B cell (primary cell): ENCODE data around the gene NOSIP. TPM values are rescaled to one million over a fixed set of nuclear protein-coding genes. Genes with fewer than 3 reads are reported as not detected.

Source experiments
- polyA plus RNA-seq: library from polyadenylated mRNA; depleted of rRNA; stranded (reverse); fragments of >200 nt; gene quantifications from 2 replicates; pipeline ENCODE4 v1.2.3, GENCODE V29; 2012
- small RNA-seq: library from RNA; depleted of rRNA; stranded (forward); fragments of <200 nt; gene quantifications from one replicate; pipeline ENCODE3, GENCODE V24; 2012; ENCODE audit warnings: low replicate concordance, low read depth; ENCODE audit not compliant: insufficient read length
- total RNA-seq, 2 donors: library from RNA; stranded (reverse); fragments of 120-200 nt in 1 of 2; gene quantifications; 1 replicate in 1 of 2; 2 replicates in 1 of 2; pipeline versions ENCODE4 v1.2.3 to v1.2.4, GENCODE V29; 2013 to 2022

The NOSIP gene
- total and polyA plus RNA-seq, 2 donors (not counting 1 experiment from before 2014, with no cell fraction given): 55.5 to 135 TPM

Small RNAs within 50 kb of the gene (small RNA-seq; reads per million reads assigned to genes)
- not detected for gene RF00019

Other genes with a start within 250 kb of the NOSIP start
- gene CD37, start 245.2 kb downstream of the NOSIP start, total RNA-seq: 1,880 and 1,998 TPM in 2 replicates
- gene CD37, start 245.2 kb downstream of the NOSIP start, polyA plus RNA-seq: 1,422 and 2,188 TPM in 2 replicates
- 12.0 and 13.4 TPM in 2 replicates for gene TEAD2, start 218.1 kb downstream of the NOSIP start, total RNA-seq
- 1.6 and 5.8 TPM in 2 replicates for gene TEAD2, start 218.1 kb downstream of the NOSIP start, polyA plus RNA-seq
- gene DKKL1, start 216.7 kb downstream of the NOSIP start, total RNA-seq: 0.68 and 1.2 TPM in 2 replicates
- gene DKKL1, start 216.7 kb downstream of the NOSIP start, polyA plus RNA-seq: 1.6 TPM in 1 of 2 replicates, not detected in the other
- gene KASH5, start 192.3 kb downstream of the NOSIP start, total RNA-seq: 0.74 and 1.4 TPM in 2 replicates
- gene KASH5, start 192.3 kb downstream of the NOSIP start, polyA plus RNA-seq: 0.67 TPM in 1 of 2 replicates, not detected in the other
- not detected in 2 replicates for gene PTH2, start 157.1 kb downstream of the NOSIP start, total RNA-seq
- not detected in 2 replicates for gene PTH2, start 157.1 kb downstream of the NOSIP start, polyA plus RNA-seq
- gene GFY, start 155.2 kb downstream of the NOSIP start, total RNA-seq: not detected in 2 replicates
- not detected in 2 replicates for gene GFY, start 155.2 kb downstream of the NOSIP start, polyA plus RNA-seq
- gene SLC17A7, start 139.0 kb downstream of the NOSIP start, total RNA-seq: 0.29 and 0.89 TPM in 2 replicates
- gene SLC17A7, start 139.0 kb downstream of the NOSIP start, polyA plus RNA-seq: 0.40 and 0.60 TPM in 2 replicates
- 168 and 184 TPM in 2 replicates for gene PIH1D1, start 128.7 kb downstream of the NOSIP start, total RNA-seq
- 158 and 170 TPM in 2 replicates for gene PIH1D1, start 128.7 kb downstream of the NOSIP start, polyA plus RNA-seq
- gene ALDH16A1, start 127.3 kb downstream of the NOSIP start, total RNA-seq: 65.8 and 73.6 TPM in 2 replicates
- 105 and 202 TPM in 2 replicates for gene ALDH16A1, start 127.3 kb downstream of the NOSIP start, polyA plus RNA-seq
- gene FLT3LG, start 106.3 kb downstream of the NOSIP start, total RNA-seq: 27.8 and 31.0 TPM in 2 replicates
- gene FLT3LG, start 106.3 kb downstream of the NOSIP start, polyA plus RNA-seq: 49.8 and 52.6 TPM in 2 replicates
- gene RPL13A, start 92.9 kb downstream of the NOSIP start, total RNA-seq: 5,221 and 5,457 TPM in 2 replicates
- 4,869 and 6,298 TPM in 2 replicates for gene RPL13A, start 92.9 kb downstream of the NOSIP start, polyA plus RNA-seq
- gene RPS11, start 84.1 kb downstream of the NOSIP start, total RNA-seq: 3,882 and 4,227 TPM in 2 replicates
- gene RPS11, start 84.1 kb downstream of the NOSIP start, polyA plus RNA-seq: 8,349 and 12,912 TPM in 2 replicates
- gene FCGRT, start 67.9 kb downstream of the NOSIP start, total RNA-seq: 44.7 and 50.4 TPM in 2 replicates
- gene FCGRT, start 67.9 kb downstream of the NOSIP start, polyA plus RNA-seq: 41.5 and 43.2 TPM in 2 replicates
- gene RCN3, start 52.6 kb downstream of the NOSIP start, total RNA-seq: 2.2 and 4.1 TPM in 2 replicates
- 1.8 and 3.1 TPM in 2 replicates for gene RCN3, start 52.6 kb downstream of the NOSIP start, polyA plus RNA-seq
- gene PRRG2, start 760 bp upstream of the NOSIP start, total RNA-seq: 3.0 and 4.4 TPM in 2 replicates
- 1.1 TPM in 2 replicates for gene PRRG2, start 760 bp upstream of the NOSIP start, polyA plus RNA-seq
- 70.7 and 72.3 TPM in 2 replicates for gene PRR12, start 10.6 kb upstream of the NOSIP start, total RNA-seq
- 5.2 and 8.4 TPM in 2 replicates for gene PRR12, start 10.6 kb upstream of the NOSIP start, polyA plus RNA-seq
- gene RRAS, start 59.6 kb upstream of the NOSIP start, total RNA-seq: 5.6 and 6.3 TPM in 2 replicates
- gene RRAS, start 59.6 kb upstream of the NOSIP start, polyA plus RNA-seq: 12.3 and 21.0 TPM in 2 replicates
- gene SCAF1, start 61.7 kb upstream of the NOSIP start, total RNA-seq: 64.3 and 68.3 TPM in 2 replicates
- 17.1 and 20.2 TPM in 2 replicates for gene SCAF1, start 61.7 kb upstream of the NOSIP start, polyA plus RNA-seq
- 233 and 251 TPM in 2 replicates for gene IRF3, start 85.3 kb upstream of the NOSIP start, total RNA-seq
- gene IRF3, start 85.3 kb upstream of the NOSIP start, polyA plus RNA-seq: 237 and 262 TPM in 2 replicates
- gene BCL2L12, start 85.4 kb upstream of the NOSIP start, total RNA-seq: 17.3 and 22.1 TPM in 2 replicates
- gene BCL2L12, start 85.4 kb upstream of the NOSIP start, polyA plus RNA-seq: 13.0 and 19.9 TPM in 2 replicates
- 175 TPM in 2 replicates for gene PRMT1, start 96.7 kb upstream of the NOSIP start, total RNA-seq
- 255 and 310 TPM in 2 replicates for gene PRMT1, start 96.7 kb upstream of the NOSIP start, polyA plus RNA-seq
- 5.6 and 8.8 TPM in 2 replicates for gene ADM5, start 109.0 kb upstream of the NOSIP start, total RNA-seq
- 8.4 and 15.3 TPM in 2 replicates for gene ADM5, start 109.0 kb upstream of the NOSIP start, polyA plus RNA-seq
- gene CPT1C, start 110.6 kb upstream of the NOSIP start, total RNA-seq: 1.7 TPM in 1 of 2 replicates, not detected in the other
- 0.19 and 0.30 TPM in 2 replicates for gene CPT1C, start 110.6 kb upstream of the NOSIP start, polyA plus RNA-seq
- 0.15 and 0.56 TPM in 2 replicates for gene TSKS, start 182.8 kb upstream of the NOSIP start, total RNA-seq
- 0.18 and 1.4 TPM in 2 replicates for gene TSKS, start 182.8 kb upstream of the NOSIP start, polyA plus RNA-seq
- 56.9 and 62.4 TPM in 2 replicates for gene AP2A1, start 186.4 kb upstream of the NOSIP start, total RNA-seq
- gene AP2A1, start 186.4 kb upstream of the NOSIP start, polyA plus RNA-seq: 48.4 and 49.2 TPM in 2 replicates
- 31.5 and 36.7 TPM in 2 replicates for gene FUZ, start 232.7 kb upstream of the NOSIP start, total RNA-seq
- 30.2 and 31.7 TPM in 2 replicates for gene FUZ, start 232.7 kb upstream of the NOSIP start, polyA plus RNA-seq
- gene MED25, start 237.7 kb upstream of the NOSIP start, total RNA-seq: 123 and 126 TPM in 2 replicates
- 83.0 and 93.0 TPM in 2 replicates for gene MED25, start 237.7 kb upstream of the NOSIP start, polyA plus RNA-seq